GM15510 (cell line): ENCODE measurements around the gene IL4.

ENCODE experiments used
- POLR2A ChIP-seq: IDR thresholded peaks from 3 replicates; pipeline ENCODE4 v1.6.1; 2011; ENCODE audit warnings: borderline replicate concordance; ENCODE audit not compliant: insufficient read length; ENCODE audit errors: extremely low read depth

The IL4 gene

GRCh38 chr5:132690156-132690555 is 16.4 kb downstream of the IL4 start:
- no peak for TF ChIP-seq POLR2A

GRCh38 chr5:132692632-132692967 is 18.8 kb downstream of the IL4 start:
- no peak for TF ChIP-seq POLR2A

- no peak for TF ChIP-seq POLR2A
Observed at GRCh38 chr5:132695956-132696355, 22.2 kb downstream of the IL4 start.

GRCh38 chr5:132704875-132705274 is 31.1 kb downstream of the IL4 start:
- no peak for TF ChIP-seq POLR2A

GRCh38 chr5:132708645-132709044 is 34.9 kb downstream of the IL4 start:
- TF ChIP-seq POLR2A, result no peak

GRCh38 chr5:132714456-132715307 is 40.9 kb downstream of the IL4 start:
- TF ChIP-seq POLR2A, result no peak

- no peak for TF ChIP-seq POLR2A
Observed at GRCh38 chr5:132718544-132719312, 44.9 kb downstream of the IL4 start.

- no peak for TF ChIP-seq POLR2A
Observed at GRCh38 chr5:132725745-132726144, 52.0 kb downstream of the IL4 start.

GRCh38 chr5:132729896-132730295 is 56.1 kb downstream of the IL4 start:
- TF ChIP-seq POLR2A, result no peak
